ENCODE data around the gene SRGAP1. TPM values are rescaled to one million over a fixed set of nuclear protein-coding genes. Genes with fewer than 3 reads are reported as not detected.

Gene SRGAP1
- total RNA-seq, 1 experiment from 2014 or later: 28.3 TPM

DNA sequence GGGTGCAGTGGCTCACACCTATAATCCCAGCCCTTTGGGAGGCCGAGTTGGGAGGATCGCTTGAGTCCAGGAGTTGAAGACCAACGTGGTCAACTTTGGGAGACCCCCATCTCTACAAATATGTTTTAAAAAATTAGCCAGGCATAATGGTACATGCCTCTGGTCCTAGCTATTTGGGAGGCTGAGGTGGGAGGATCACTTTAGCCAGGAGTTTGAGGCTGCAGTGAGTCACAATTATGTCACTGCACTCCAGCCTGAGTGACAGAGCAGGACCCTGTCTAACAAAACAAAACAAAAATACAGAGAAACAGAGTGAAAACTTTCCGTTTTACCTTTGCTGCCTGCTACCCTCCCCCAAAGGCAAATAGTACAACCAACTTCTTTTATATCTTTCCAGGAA, 60.2 kb downstream of the SRGAP1 start:
- Mint-ChIP-seq H3K36me3 (ENCODE audit: insufficient read depth, unreplicated experiment) (no peaks in the 10 kb centered on the region), H3K4me1 (ENCODE audit: low read depth, unreplicated experiment) (peaks cover 42% of the 10 kb centered on the region), H3K27ac (ENCODE audit: unreplicated experiment) (no peak overlapping the region), H3K27me3 (ENCODE audit: unreplicated experiment) (no peaks in the 10 kb centered on the region), H3K4me3 (ENCODE audit: low read depth, unreplicated experiment) (no peak overlapping the region), H3K9me3 (ENCODE audit: low read depth, unreplicated experiment) (no peaks in the 10 kb centered on the region)
- intact Hi-C loops (cut with micrococcal nuclease; ENCODE audit: unreplicated experiment): no loop called here
- BruUV-seq (replicated peaks): no TSS peak
- TF ChIP-seq, protein P1, sequence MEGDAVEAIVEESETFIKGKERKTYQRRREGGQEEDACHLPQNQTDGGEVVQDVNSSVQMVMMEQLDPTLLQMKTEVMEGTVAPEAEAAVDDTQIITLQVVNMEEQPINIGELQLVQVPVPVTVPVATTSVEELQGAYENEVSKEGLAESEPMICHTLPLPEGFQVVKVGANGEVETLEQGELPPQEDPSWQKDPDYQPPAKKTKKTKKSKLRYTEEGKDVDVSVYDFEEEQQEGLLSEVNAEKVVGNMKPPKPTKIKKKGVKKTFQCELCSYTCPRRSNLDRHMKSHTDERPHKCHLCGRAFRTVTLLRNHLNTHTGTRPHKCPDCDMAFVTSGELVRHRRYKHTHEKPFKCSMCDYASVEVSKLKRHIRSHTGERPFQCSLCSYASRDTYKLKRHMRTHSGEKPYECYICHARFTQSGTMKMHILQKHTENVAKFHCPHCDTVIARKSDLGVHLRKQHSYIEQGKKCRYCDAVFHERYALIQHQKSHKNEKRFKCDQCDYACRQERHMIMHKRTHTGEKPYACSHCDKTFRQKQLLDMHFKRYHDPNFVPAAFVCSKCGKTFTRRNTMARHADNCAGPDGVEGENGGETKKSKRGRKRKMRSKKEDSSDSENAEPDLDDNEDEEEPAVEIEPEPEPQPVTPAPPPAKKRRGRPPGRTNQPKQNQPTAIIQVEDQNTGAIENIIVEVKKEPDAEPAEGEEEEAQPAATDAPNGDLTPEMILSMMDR (IDR thresholded peaks at IDR 0.05; ENCODE audit: unreplicated experiment): no peak
- no peak for DNase-seq
- CTCF ChIA-PET: interaction anchor here (0.9 kb wide), 1 partner anchor 9 kb away, joined by 4 read pairs; no protein-coding TSS in a partner anchor

DNA sequence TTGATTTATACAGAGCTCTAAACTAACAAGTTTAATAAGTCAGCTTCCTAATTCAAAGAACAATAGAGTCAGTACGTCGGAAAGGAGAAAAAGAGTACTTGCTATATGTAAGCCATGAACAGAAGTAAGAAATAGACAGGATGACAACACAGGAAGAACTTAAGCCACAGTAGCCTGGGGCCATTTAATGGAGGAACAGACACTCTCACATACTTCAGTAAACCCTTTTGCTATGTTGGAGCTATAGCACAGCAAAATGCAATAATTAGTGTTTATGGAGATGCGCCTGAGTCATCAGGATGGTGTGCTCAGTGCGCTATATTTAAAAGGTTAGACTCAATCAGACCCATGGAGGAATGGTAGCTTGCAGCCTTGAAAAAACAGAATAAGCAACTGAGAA, 61.0 kb downstream of the SRGAP1 start:
- Mint-ChIP-seq H3K27ac (ENCODE audit: unreplicated experiment) (no peak overlapping the region), H3K9me3 (ENCODE audit: low read depth, unreplicated experiment) (no peaks in the 10 kb centered on the region), H3K4me1 (ENCODE audit: low read depth, unreplicated experiment) (peaks cover 41% of the 10 kb centered on the region), H3K36me3 (ENCODE audit: insufficient read depth, unreplicated experiment) (no peaks in the 10 kb centered on the region), H3K27me3 (ENCODE audit: unreplicated experiment) (no peaks in the 10 kb centered on the region), H3K4me3 (ENCODE audit: low read depth, unreplicated experiment) (no peak overlapping the region)
- no peak for DNase-seq
- BruUV-seq (replicated peaks): no TSS peak
- CTCF ChIA-PET: interaction anchor here (0.6 to 1.0 kb wide), 3 partner anchors 10 to 31 kb away, joined by 3 to 4 read pairs (median 3); no protein-coding TSS in a partner anchor
- TF ChIP-seq, protein P1 (IDR thresholded peaks at IDR 0.05; ENCODE audit: unreplicated experiment): no peak
- intact Hi-C loops (cut with micrococcal nuclease; ENCODE audit: unreplicated experiment): no loop called here

DNA sequence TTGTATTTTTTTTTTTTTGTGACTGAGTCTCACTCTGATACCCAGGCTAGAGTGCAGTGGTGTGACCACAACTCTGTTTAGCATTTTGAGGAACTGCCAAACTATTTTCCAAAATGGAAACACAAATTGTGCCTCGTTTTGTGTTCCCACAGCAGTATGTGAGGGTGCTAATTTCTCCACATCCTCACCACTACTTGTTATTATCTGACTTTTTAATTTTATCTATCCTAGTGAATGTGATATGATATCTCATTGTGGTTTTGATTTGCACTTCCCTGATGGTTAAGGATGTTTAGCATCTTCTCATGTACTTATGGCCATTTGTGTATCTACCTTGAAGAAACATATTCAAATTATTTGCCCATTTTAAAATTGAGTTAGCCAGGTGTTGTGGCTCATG, 62.4 kb downstream of the SRGAP1 start:
- Mint-ChIP-seq H3K4me3 (ENCODE audit: low read depth, unreplicated experiment) (no peak overlapping the region), H3K9me3 (ENCODE audit: low read depth, unreplicated experiment) (no peaks in the 10 kb centered on the region), H3K27ac (ENCODE audit: unreplicated experiment) (no peak overlapping the region), H3K4me1 (ENCODE audit: low read depth, unreplicated experiment) (peaks cover 36% of the 10 kb centered on the region), H3K36me3 (ENCODE audit: insufficient read depth, unreplicated experiment) (no peaks in the 10 kb centered on the region), H3K27me3 (ENCODE audit: unreplicated experiment) (no peaks in the 10 kb centered on the region)
- DNase-seq: no peak
- BruUV-seq (replicated peaks): no TSS peak
- TF ChIP-seq, protein P1 (IDR thresholded peaks at IDR 0.05; ENCODE audit: unreplicated experiment): no peak
- CTCF ChIA-PET: no interaction called here
- intact Hi-C loops (cut with micrococcal nuclease; ENCODE audit: unreplicated experiment): no loop called here

DNA sequence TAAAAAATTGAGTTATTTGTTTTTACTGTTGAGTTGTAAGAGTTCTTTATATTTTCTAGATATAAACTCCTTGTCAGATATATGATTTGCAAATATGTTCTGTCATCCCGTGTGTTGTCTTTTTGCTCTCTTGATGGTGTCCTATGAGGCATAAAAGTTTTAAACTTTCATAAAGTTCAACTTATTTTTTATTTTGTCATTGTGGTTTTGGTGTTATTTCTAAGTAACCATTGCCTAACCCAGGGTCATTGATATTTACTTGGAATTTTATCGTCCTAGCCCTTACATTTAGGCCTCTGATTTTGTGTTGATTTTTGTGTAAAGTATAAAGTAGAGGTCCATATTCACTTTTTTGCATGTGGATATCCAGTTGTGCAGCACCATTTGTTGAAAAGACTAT, 63.1 kb downstream of the SRGAP1 start:
- TF ChIP-seq, protein P1 (IDR thresholded peaks at IDR 0.05; ENCODE audit: unreplicated experiment): no peak
- H3K27ac Mint-ChIP-seq (ENCODE audit: unreplicated experiment): no peak overlapping the region
- H3K36me3 Mint-ChIP-seq (ENCODE audit: insufficient read depth, unreplicated experiment): no peaks in the 10 kb centered on the region
- H3K9me3 Mint-ChIP-seq (ENCODE audit: low read depth, unreplicated experiment): no peaks in the 10 kb centered on the region
- CTCF ChIA-PET: no interaction called here
- DNase-seq: no peak
- H3K4me1 Mint-ChIP-seq (ENCODE audit: low read depth, unreplicated experiment): peaks cover 38% of the 10 kb centered on the region
- H3K4me3 Mint-ChIP-seq (ENCODE audit: low read depth, unreplicated experiment): no peak overlapping the region
- intact Hi-C loops (cut with micrococcal nuclease; ENCODE audit: unreplicated experiment): no loop called here
- BruUV-seq (replicated peaks): no TSS peak
- H3K27me3 Mint-ChIP-seq (ENCODE audit: unreplicated experiment): no peaks in the 10 kb centered on the region
